HFF-Myc (cell line): ENCODE results near the gene CD99L2.

Source experiments
- DNase-seq: peaks from one replicate; pipeline ENCODE4 v3.0.0-alpha.2; 2011; ENCODE audit warnings: low read depth; ENCODE audit errors: extremely low read depth
- H3K4me3 ChIP-seq: replicated peaks from 2 replicates; pipeline ENCODE4 v1.5.1; 2011; ENCODE audit warnings: low read depth, mild to moderate bottlenecking, control low read depth, low read length
- TF ChIP-seq, protein P1 (sequence below): IDR thresholded peaks from 2 replicates; pipeline ENCODE4 v1.5.1; 2012; ENCODE audit warnings: mild to moderate bottlenecking, low read depth, low read length, control low read depth; ENCODE audit errors: missing control alignments

CD99L2 gene

DNA sequence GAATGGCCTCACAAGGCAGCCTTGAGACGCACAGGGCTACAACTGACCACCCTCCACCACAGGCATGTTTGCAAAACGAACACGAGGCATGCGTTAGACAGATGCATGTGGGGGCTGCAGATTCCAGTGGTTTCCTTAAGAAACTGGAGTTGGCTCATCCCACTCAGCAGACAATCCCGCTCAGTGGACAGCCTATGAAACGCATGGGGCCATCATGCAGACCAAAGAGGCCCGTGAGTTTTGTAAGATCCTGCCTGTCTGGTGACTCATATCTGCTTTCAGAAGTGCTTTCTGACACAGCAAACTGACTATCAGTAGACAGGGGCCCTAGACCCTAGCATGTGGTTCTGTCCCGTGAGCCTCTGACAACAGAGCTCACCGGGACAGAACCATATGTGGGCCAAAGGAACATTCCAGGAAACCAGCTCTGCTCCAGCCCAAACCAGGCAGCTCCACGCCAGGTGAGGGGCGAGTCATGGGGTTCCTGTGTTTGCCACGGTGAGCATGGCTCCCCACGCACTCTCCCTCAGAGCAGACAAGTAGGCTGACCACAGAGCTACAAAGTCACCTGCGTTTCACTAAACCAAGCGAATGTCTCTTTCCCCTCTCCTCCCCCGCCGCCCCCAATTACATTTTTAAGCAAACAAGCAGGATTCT, 130.9 kb downstream of the CD99L2 start:
- peak; percentile 30 for DNase-seq
- TF ChIP-seq, protein P1, sequence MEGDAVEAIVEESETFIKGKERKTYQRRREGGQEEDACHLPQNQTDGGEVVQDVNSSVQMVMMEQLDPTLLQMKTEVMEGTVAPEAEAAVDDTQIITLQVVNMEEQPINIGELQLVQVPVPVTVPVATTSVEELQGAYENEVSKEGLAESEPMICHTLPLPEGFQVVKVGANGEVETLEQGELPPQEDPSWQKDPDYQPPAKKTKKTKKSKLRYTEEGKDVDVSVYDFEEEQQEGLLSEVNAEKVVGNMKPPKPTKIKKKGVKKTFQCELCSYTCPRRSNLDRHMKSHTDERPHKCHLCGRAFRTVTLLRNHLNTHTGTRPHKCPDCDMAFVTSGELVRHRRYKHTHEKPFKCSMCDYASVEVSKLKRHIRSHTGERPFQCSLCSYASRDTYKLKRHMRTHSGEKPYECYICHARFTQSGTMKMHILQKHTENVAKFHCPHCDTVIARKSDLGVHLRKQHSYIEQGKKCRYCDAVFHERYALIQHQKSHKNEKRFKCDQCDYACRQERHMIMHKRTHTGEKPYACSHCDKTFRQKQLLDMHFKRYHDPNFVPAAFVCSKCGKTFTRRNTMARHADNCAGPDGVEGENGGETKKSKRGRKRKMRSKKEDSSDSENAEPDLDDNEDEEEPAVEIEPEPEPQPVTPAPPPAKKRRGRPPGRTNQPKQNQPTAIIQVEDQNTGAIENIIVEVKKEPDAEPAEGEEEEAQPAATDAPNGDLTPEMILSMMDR, result no peak
- H3K4me3 ChIP-seq, result no peak overlapping the region

DNA sequence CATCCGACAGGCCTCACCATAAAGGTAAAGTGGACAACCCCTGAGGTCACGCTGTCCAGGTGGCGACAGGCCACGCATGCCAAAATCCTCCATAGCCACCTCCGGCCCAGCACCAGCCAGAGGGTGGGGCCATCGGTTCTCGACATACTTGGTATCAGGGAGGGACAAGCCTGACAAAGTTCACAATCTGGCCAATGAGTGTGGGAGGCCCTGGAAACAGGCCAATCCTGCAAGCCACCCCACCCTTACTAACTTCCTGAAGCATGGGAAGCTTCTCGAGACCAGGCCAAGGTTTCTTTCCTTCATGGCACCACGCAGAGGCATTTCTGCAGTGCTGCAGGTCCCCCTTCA, 131.4 kb downstream of the CD99L2 start:
- peak; percentile 6 for DNase-seq
- TF ChIP-seq, protein P1, result no peak
- H3K4me3 ChIP-seq, result no peak overlapping the region

DNA sequence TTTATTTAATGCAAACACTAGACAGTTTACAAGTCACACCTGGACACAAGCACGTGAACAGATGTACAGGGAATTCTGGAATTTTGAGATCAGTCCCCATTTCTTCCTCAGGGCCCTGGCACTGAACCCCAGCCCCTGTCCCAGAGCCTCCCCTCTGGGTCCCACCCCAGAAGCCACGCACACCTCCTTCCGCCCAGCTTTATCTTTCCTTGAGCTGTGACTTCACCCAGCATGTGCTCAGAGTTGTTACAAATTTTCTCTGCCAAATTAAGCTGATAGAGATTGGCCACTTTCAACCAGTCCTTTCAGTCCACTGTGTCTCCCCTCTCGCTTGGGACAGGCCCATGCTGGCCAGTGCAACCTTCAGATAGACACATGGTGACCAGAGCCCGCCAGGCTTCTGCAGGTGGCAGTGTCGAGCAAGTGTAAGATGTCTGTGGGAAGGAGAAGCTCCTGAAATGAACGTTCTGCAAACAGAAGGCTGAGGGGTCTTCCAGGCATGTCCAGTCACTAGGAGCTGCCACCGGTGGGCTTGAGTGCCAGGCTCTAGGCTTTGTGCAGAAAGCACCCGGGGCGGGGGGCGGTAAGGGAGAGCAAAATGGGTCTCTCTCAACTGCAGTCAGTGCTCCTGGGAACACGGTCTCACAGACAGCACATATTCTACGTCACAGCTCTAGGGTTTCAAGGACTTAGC, 132.0 kb downstream of the CD99L2 start:
- no peak for DNase-seq
- TF ChIP-seq, protein P1, result peak; percentile 11
- H3K4me3 ChIP-seq, result no peak overlapping the region

DNA sequence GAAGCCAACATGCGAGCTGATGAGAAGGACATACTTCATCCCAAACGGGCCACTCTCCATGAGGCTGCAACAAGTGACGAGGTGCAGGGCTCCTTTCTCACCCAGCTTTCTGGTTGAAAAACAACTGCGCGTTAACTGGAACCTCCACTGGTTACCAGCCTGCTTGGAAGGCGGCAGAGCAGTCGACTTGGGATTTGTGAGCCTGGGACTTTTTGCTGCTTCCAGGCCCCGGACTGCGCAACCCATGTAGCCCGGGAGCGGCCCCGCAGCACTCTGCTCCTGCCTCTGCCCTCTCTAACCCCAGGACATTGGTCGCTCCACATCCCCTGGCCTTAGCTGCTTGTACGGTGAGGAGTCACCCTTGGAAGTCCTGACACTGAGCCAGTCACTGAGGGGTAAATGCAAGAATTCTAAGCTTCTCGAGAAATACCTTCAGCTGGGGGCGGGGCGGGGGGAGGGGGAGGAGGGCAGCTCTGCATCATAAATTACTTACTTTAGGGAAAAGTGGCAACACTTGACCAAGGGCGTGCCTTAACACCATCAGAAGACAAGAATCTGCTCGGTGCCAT, 132.6 kb downstream of the CD99L2 start:
- DNase-seq, result no peak
- H3K4me3 ChIP-seq, result no peak overlapping the region
- TF ChIP-seq, protein P1, result no peak

DNA sequence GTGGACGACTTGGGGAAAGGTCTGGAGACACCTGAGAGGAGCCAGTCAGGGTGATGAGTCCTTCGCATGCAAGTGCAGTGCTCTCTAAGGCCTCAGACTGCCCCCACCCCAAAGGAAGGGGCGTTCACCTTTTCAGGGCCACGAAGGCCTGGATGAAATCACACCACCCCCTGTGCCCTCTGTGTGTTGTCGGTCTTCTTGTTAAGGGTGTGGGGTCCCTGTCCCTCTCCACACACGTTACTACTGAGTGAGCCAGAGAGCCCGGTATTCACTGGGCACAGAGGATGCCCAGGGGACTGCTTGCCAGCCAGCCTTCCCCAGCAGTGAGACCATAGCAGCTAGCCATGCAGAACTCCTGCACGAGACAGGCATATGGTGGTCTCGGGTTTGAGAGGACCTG, 133.2 kb downstream of the CD99L2 start:
- no peak for DNase-seq
- H3K4me3 ChIP-seq, result no peak overlapping the region
- TF ChIP-seq, protein P1, result no peak

DNA sequence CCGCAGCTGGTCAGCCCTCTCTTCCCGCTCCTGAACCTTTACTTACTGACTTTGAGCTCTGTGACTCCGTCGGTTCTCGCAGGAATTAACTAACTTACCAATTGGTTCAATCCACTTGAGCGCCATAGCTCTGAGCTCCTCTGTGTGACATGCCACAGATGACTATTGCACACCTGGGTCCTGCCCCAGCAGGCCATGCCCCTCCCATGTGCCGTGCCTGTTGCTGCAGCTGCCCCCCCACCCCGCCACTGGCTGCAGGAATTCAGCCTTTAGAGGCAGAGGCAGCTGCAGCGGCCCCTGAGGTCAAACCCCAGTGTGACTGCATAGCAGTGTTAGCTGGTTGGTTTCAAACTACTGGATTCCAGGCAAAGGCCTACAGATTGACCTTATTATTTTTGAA, 134.7 kb downstream of the CD99L2 start:
- TF ChIP-seq, protein P1, result no peak
- no peak overlapping the region for H3K4me3 ChIP-seq
- no peak for DNase-seq
